Fibroblast of villous mesenchyme (primary cell): ENCODE measurements around the gene GALNT7. TPM values are rescaled to one million over a fixed set of nuclear protein-coding genes. Genes with fewer than 3 reads are reported as not detected.

Experiments
- DNase-seq: peaks from one replicate; pipeline ENCODE4 v3.0.0-alpha.2; 2010; ENCODE audit warnings: low read depth
- H3K4me3 ChIP-seq: 2 replicates; pipeline ENCODE4 v1.5.1; 2011; ENCODE audit warnings: low read depth, mild to moderate bottlenecking, low read length
- CTCF ChIP-seq: IDR thresholded peaks from 2 replicates; pipeline ENCODE4 v1.5.1; 2012; ENCODE audit warnings: low read depth, mild to moderate bottlenecking, low read length; ENCODE audit not compliant: insufficient read depth
- total RNA-seq: library from RNA; depleted of rRNA; stranded (reverse); fragments of >200 nt; gene quantifications from 2 replicates; pipeline ENCODE4 v1.2.3, GENCODE V29; 2012

GALNT7 gene
- total RNA-seq, 1 donor = 23.3 TPM

GRCh38 chr4:173200103-173200884, 31.7 kb downstream of the GALNT7 start:
- H3K4me3 ChIP-seq = no peak overlapping the region
- no peak for DNase-seq
- TF ChIP-seq CTCF = no peak

- no peak overlapping the region for H3K4me3 ChIP-seq
- TF ChIP-seq CTCF = no peak
- DNase-seq = no peak
These were observed 33.8 kb downstream of the GALNT7 start for GRCh38 chr4:173202395-173202794.

DNA sequence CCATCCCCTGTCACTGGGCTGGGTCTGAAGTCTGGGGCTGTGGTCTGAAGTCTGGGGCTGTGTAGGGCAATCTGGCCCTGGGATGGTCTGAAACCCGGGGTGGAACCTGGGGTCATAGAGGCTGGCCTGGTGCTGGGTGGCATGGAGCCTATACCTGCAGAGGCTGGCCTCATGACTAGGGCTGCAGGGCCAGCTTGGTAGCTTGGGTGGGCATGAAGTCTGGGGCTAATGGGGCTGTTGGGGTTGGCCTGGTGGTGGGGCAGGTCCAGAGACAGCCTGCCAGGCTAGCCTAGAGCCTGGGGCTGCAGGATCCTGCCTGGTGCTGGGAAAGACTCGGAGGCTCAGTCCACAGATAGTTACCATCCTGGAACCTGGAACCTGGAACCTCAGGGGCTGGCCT, 37.0 kb downstream of the GALNT7 start:
- DNase-seq = no peak

GRCh38 chr4:173208420-173208819, 39.8 kb downstream of the GALNT7 start:
- no peak for DNase-seq

More for the DNA sequence above, 37.0 kb downstream of the GALNT7 start:
- no peak overlapping the region for H3K4me3 ChIP-seq
- no peak for TF ChIP-seq CTCF

GRCh38 chr4:173211222-173211621, 42.6 kb downstream of the GALNT7 start:
- no peak overlapping the region for H3K4me3 ChIP-seq
- no peak for TF ChIP-seq CTCF
- no peak for DNase-seq

More at GRCh38 chr4:173208420-173208819, 39.8 kb downstream of the GALNT7 start:
- TF ChIP-seq CTCF = no peak
- H3K4me3 ChIP-seq = no peak overlapping the region

- peak; percentile 44 for DNase-seq
- H3K4me3 ChIP-seq = no peak overlapping the region
- no peak for TF ChIP-seq CTCF
These were observed 43.2 kb downstream of the GALNT7 start for GRCh38 chr4:173211838-173212237.

GRCh38 chr4:173212379-173212778, 43.8 kb downstream of the GALNT7 start:
- no peak for DNase-seq
- no peak overlapping the region for H3K4me3 ChIP-seq
- no peak for TF ChIP-seq CTCF
